Measurements from ENCODE around the gene PHOX2B. TPM values are rescaled to one million over a fixed set of nuclear protein-coding genes. Genes with fewer than 3 reads are reported as not detected.

PHOX2B gene
- total and polyA plus RNA-seq, 2 of the 13 experiments (the other 11 are each of a cell fraction or from before 2014, with no cell fraction given): not detected

- whole genome bisulfite sequencing (ENCODE audit: low lambda C conversion rate): 22% methylated on average over 3 of the region's 3 CpGs
- H3K27me3 ChIP-seq (ENCODE audit: control insufficient read depth in 1 of 2, insufficient read depth in 2 of 2, low read length in 2 of 2): no peaks in the 10 kb centered on the region; a peak in 1 of 5 replicates
- DNase-seq (ENCODE audit: low spot score): no peak
- TF ChIP-seq ZNF446 (CRISPR knock-in tag; IDR thresholded peaks at IDR 0.05) (no peak), ZNF607 (CRISPR knock-in tag; IDR thresholded peaks at IDR 0.05; ENCODE audit: borderline replicate concordance) (no peak), PAXIP1 (CRISPR knock-in tag; conservative IDR thresholded peaks at IDR 0.05) (no peak), KDM6A (CRISPR knock-in tag; IDR thresholded peaks at IDR 0.05; ENCODE audit: low read depth) (no peak), ZNF660 (CRISPR knock-in tag; IDR thresholded peaks at IDR 0.05; ENCODE audit: borderline replicate concordance, low read depth) (no peak), CREBL2 (CRISPR knock-in tag; IDR thresholded peaks at IDR 0.05; ENCODE audit: borderline replicate concordance) (no peak), ZNF615 (CRISPR knock-in tag; IDR thresholded peaks at IDR 0.05; ENCODE audit: borderline replicate concordance) (no peak), ZFP91 (CRISPR knock-in tag; IDR thresholded peaks at IDR 0.05; ENCODE audit: borderline replicate concordance) (no peak), EHMT2 (IDR thresholded peaks at IDR 0.05; ENCODE audit: borderline replicate concordance, low read depth, low read length) (no peak), ZNF407 (CRISPR knock-in tag; IDR thresholded peaks at IDR 0.05; ENCODE audit: not compliant biosample characterization) (no peak), XRCC5 (optimal IDR thresholded peaks at IDR 0.05; ENCODE audit: low read length) (no peak)
Observed at GRCh38 chr4:41723286-41723685, 25.2 kb downstream of the PHOX2B start.

More at GRCh38 chr4:41723286-41723685, 25.2 kb downstream of the PHOX2B start:
- in situ Hi-C loops (cut with HindIII; ENCODE audit: extremely low pct_ligation_motif_present, low pct_unique_long_range_greater_than_20kb): no loop called here
- intact Hi-C loops (cut with micrococcal nuclease; ENCODE audit: unreplicated experiment): no loop called here
- no peak for ATAC-seq
- H3K79me2 ChIP-seq (ENCODE audit: insufficient read depth, low read length): no peaks in the 10 kb centered on the region
- no peak overlapping the region for H3K27ac ChIP-seq (ENCODE audit: extremely low read length, insufficient read depth, low read length)
- BruUV-seq (replicated peaks): no TSS peak
- no peak for FAIRE-seq
- H4K20me1 ChIP-seq (ENCODE audit: insufficient read depth, low read length): no peaks in the 10 kb centered on the region
- no peak overlapping the region for H3K9ac ChIP-seq (ENCODE audit: insufficient read depth, low read depth, low read length)
- no peaks in the 10 kb centered on the region for H3K36me3 ChIP-seq (replicated peaks in 1 of 2; ENCODE audit: control insufficient read depth in 1 of 2, insufficient read depth in 2 of 2, low read length in 2 of 2)
- H3K4me3 ChIP-seq (replicated peaks in 1 of 3; ENCODE audit: insufficient read depth in 1 of 3, low read depth in 2 of 3, low read length in 3 of 3): no peak overlapping the region
- H3K9me3 ChIP-seq (ENCODE audit: low read length): peaks cover 16% of the 10 kb centered on the region
- H3K4me1 ChIP-seq (ENCODE audit: insufficient read depth, low read length): no peaks in the 10 kb centered on the region
- no peak overlapping the region for H3K4me2 ChIP-seq (ENCODE audit: low read depth, low read length)
- POLR2A ChIA-PET: no interaction called here
- CTCF ChIA-PET (ENCODE audit: low intra/inter-chr PET ratio, low total read pairs): no interaction called here
- H2AFZ ChIP-seq (ENCODE audit: low read length): no peak overlapping the region

Data from HepG2 (cell line).